ENCODE measurements around the gene RFX8. TPM values are rescaled to one million over a fixed set of nuclear protein-coding genes. Genes with fewer than 3 reads are reported as not detected.
"Not testable (repeated sequence)": the region's sequence is repeated elsewhere in the genome, so short reads cannot be mapped to it uniquely, and the experiment has no call there.

RFX8 gene
- polyA plus RNA-seq, 4 donors: 0.10 to 0.35 TPM; not detected in 2

- Histone ChIP-seq H3K36me3 (ENCODE audit: control insufficient read depth in 3 of 3, insufficient read depth in 2 of 3, low read depth in 1 of 3, low read length in 3 of 3) (no peaks in the 10 kb centered on the region), H3K9me3 (ENCODE audit: control insufficient read depth in 2 of 2, insufficient read depth in 1 of 2, low read depth in 1 of 2, low read length in 1 of 2) (no peaks in the 10 kb centered on the region), H3K27me3 (ENCODE audit: control insufficient read depth in 3 of 3, insufficient read depth in 3 of 3, low read length in 3 of 3) (peaks cover 0 to 2% (median 0%) of the 10 kb centered on the region in 3 donors), H3K4me1 (ENCODE audit: control insufficient read depth in 3 of 3, insufficient read depth in 2 of 3, low read depth in 1 of 3, low read length in 2 of 3) (no peaks in the 10 kb centered on the region), H3K27ac (ENCODE audit: low read depth in 1 of 3, low read length in 2 of 3) (no peak overlapping the region), H3K4me3 (ENCODE audit: low read depth in 1 of 3, low read length in 3 of 3) (no peak overlapping the region)
- WGBS, 3 donors: 70 to 91% (median 88%) methylated on average over 3 of the region's 3 CpGs
- no peak for DNase-seq
- no peak for FAIRE-seq
Observed at GRCh38 chr2:101466426-101466825, 8.5 kb downstream of the RFX8 start.

- FAIRE-seq (no peak), DNase-seq (no peak)
- Histone ChIP-seq H3K36me3 (ENCODE audit: control insufficient read depth in 3 of 3, insufficient read depth in 2 of 3, low read depth in 1 of 3, low read length in 3 of 3) (no peaks in the 10 kb centered on the region), H3K9me3 (ENCODE audit: control insufficient read depth in 2 of 2, insufficient read depth in 1 of 2, low read depth in 1 of 2, low read length in 1 of 2) (peaks cover 0 to 2% of the 10 kb centered on the region in 2 donors), H3K4me1 (ENCODE audit: control insufficient read depth in 3 of 3, insufficient read depth in 2 of 3, low read depth in 1 of 3, low read length in 2 of 3) (no peaks in the 10 kb centered on the region), H3K4me3 (ENCODE audit: low read depth in 1 of 3, low read length in 3 of 3) (no peak overlapping the region), H3K27ac (ENCODE audit: low read depth in 1 of 3, low read length in 2 of 3) (no peak overlapping the region), H3K27me3 (ENCODE audit: control insufficient read depth in 3 of 3, insufficient read depth in 3 of 3, low read length in 3 of 3) (peaks cover 0 to 2% (median 0%) of the 10 kb centered on the region in 3 donors)
- WGBS, 3 donors: 79 to 100% (median 93%) methylated on average over 1 of the region's 1 CpG
Observed at GRCh38 chr2:101464841-101465240, 10.1 kb downstream of the RFX8 start.

DNA sequence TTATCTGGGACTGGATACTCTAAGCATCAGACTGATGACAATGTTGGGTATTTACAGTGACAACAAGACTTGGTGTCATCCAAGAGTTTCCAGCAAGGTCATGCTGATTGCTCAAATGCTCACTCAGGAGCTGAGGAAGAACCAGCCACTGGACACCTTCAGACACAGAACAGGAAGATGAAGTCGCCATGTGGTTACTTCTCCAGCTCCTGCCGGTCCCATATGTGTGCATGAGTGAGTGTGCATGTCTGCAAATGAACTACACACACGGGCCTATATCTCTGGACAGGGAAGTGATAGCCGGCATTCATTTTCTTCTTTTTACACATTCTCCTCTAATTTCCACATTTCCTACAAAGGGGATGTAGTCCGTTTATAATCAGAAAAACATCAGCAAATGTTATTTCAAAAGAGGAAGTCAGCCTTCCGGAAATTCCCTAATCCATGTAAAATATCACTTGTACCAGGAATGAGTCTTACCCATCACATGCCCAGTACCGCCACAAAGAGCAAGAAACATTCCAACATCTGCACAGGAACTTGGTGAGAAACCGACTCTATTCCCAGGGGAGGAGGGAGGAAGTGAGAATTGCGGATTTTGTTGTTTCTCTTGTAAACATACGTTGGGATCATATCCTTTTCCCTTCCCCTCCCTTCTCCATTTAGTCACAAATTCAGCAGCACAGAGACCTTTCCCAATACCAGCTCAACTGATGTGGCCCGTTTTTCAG lies 10.8 kb downstream of the RFX8 start:
- DNase-seq (no peak), FAIRE-seq (no peak)
- Histone ChIP-seq H3K27ac (ENCODE audit: low read depth in 1 of 3, low read length in 2 of 3) (peak overlapping the region in 1 of 3 donors; percentile 29), H3K36me3 (ENCODE audit: control insufficient read depth in 3 of 3, insufficient read depth in 2 of 3, low read depth in 1 of 3, low read length in 3 of 3) (no peaks in the 10 kb centered on the region), H3K4me1 (ENCODE audit: control insufficient read depth in 3 of 3, insufficient read depth in 2 of 3, low read depth in 1 of 3, low read length in 2 of 3) (no peaks in the 10 kb centered on the region), H3K9me3 (ENCODE audit: control insufficient read depth in 2 of 2, insufficient read depth in 1 of 2, low read depth in 1 of 2, low read length in 1 of 2) (peaks cover 0 to 3% of the 10 kb centered on the region in 2 donors), H3K27me3 (ENCODE audit: control insufficient read depth in 3 of 3, insufficient read depth in 3 of 3, low read length in 3 of 3) (peaks cover 0 to 2% (median 0%) of the 10 kb centered on the region in 3 donors), H3K4me3 (ENCODE audit: low read depth in 1 of 3, low read length in 3 of 3) (no peak overlapping the region)
- WGBS, 3 donors: 49 to 71% (median 70%) methylated on average over 11 of the region's 11 CpGs

- Histone ChIP-seq H3K27me3 (ENCODE audit: control insufficient read depth in 3 of 3, insufficient read depth in 3 of 3, low read length in 3 of 3) (peaks cover 0 to 2% (median 0%) of the 10 kb centered on the region in 3 donors), H3K36me3 (ENCODE audit: control insufficient read depth in 3 of 3, insufficient read depth in 2 of 3, low read depth in 1 of 3, low read length in 3 of 3) (no peaks in the 10 kb centered on the region), H3K27ac (ENCODE audit: low read depth in 1 of 3, low read length in 2 of 3) (peak overlapping the region in 1 of 3 donors; percentile 34), H3K4me3 (ENCODE audit: low read depth in 1 of 3, low read length in 3 of 3) (no peak overlapping the region), H3K9me3 (ENCODE audit: control insufficient read depth in 2 of 2, insufficient read depth in 1 of 2, low read depth in 1 of 2, low read length in 1 of 2) (peaks cover 0 to 3% of the 10 kb centered on the region in 2 donors), H3K4me1 (ENCODE audit: control insufficient read depth in 3 of 3, insufficient read depth in 2 of 3, low read depth in 1 of 3, low read length in 2 of 3) (no peaks in the 10 kb centered on the region)
- no peak for FAIRE-seq
- 91% methylated on average over 8 of the region's 8 CpGs for WGBS, 3 donors
- no peak for DNase-seq
Observed at GRCh38 chr2:101463421-101463820, 11.5 kb downstream of the RFX8 start.

DNA sequence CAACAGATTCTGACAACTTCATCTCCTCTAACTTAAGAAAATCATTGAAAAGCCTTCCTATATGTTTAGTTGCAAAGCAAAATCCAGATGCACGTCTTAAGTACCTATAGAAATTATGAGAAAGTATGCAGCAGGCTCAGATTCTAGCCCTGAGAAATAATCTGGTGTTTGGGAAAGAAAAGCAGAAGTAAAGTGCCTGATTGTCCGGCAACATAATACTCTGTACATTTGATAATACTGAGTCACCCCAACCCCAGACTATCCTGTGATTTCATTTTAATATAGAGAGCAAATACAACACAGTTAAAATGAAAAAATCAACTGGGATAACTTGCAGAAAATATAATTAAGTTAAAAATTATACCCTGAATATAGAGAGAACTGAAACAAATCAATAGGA lies 13.5 kb downstream of the RFX8 start:
- DNase-seq (no peak), FAIRE-seq (no peak)
- Histone ChIP-seq H3K27me3 (ENCODE audit: control insufficient read depth in 3 of 3, insufficient read depth in 3 of 3, low read length in 3 of 3) (peaks cover 0 to 2% (median 0%) of the 10 kb centered on the region in 3 donors), H3K4me3 (ENCODE audit: low read depth in 1 of 3, low read length in 3 of 3) (no peak overlapping the region), H3K27ac (ENCODE audit: low read depth in 1 of 3, low read length in 2 of 3) (no peak overlapping the region), H3K36me3 (ENCODE audit: control insufficient read depth in 3 of 3, insufficient read depth in 2 of 3, low read depth in 1 of 3, low read length in 3 of 3) (no peaks in the 10 kb centered on the region), H3K9me3 (ENCODE audit: control insufficient read depth in 2 of 2, insufficient read depth in 1 of 2, low read depth in 1 of 2, low read length in 1 of 2) (peaks cover 0 to 3% of the 10 kb centered on the region in 2 donors), H3K4me1 (ENCODE audit: control insufficient read depth in 3 of 3, insufficient read depth in 2 of 3, low read depth in 1 of 3, low read length in 2 of 3) (no peaks in the 10 kb centered on the region)
- 77 to 81% (median 81%) methylated on average over 2 of the region's 2 CpGs for WGBS, 3 donors

- H3K4me3 ChIP-seq (ENCODE audit: low read depth in 1 of 3, low read length in 3 of 3); FAIRE-seq; DNase-seq; H3K27ac ChIP-seq (ENCODE audit: low read depth in 1 of 3, low read length in 2 of 3); H3K27me3 ChIP-seq (ENCODE audit: control insufficient read depth in 3 of 3, insufficient read depth in 3 of 3, low read length in 3 of 3); H3K9me3 ChIP-seq (ENCODE audit: control insufficient read depth in 2 of 2, insufficient read depth in 1 of 2, low read depth in 1 of 2, low read length in 1 of 2); H3K36me3 ChIP-seq (ENCODE audit: control insufficient read depth in 3 of 3, insufficient read depth in 2 of 3, low read depth in 1 of 3, low read length in 3 of 3); H3K4me1 ChIP-seq (ENCODE audit: control insufficient read depth in 3 of 3, insufficient read depth in 2 of 3, low read depth in 1 of 3, low read length in 2 of 3): not testable (repeated sequence)
- WGBS, 3 donors: 71 to 76% (median 75%) methylated on average over 3 of the region's 3 CpGs
Observed at GRCh38 chr2:101454408-101454807, 20.5 kb downstream of the RFX8 start.

GRCh38 chr2:101450965-101451364 lies 23.9 kb downstream of the RFX8 start:
- WGBS, 3 donors: 46 to 73% (median 58%) methylated on average over 6 of the region's 6 CpGs
- Histone ChIP-seq H3K27me3 (ENCODE audit: control insufficient read depth in 3 of 3, insufficient read depth in 3 of 3, low read length in 3 of 3) (no peaks in the 10 kb centered on the region), H3K9me3 (ENCODE audit: control insufficient read depth in 2 of 2, insufficient read depth in 1 of 2, low read depth in 1 of 2, low read length in 1 of 2) (no peaks in the 10 kb centered on the region), H3K36me3 (ENCODE audit: control insufficient read depth in 3 of 3, insufficient read depth in 2 of 3, low read depth in 1 of 3, low read length in 3 of 3) (no peaks in the 10 kb centered on the region), H3K27ac (ENCODE audit: low read depth in 1 of 3, low read length in 2 of 3) (no peak overlapping the region), H3K4me3 (ENCODE audit: low read depth in 1 of 3, low read length in 3 of 3) (no peak overlapping the region), H3K4me1 (ENCODE audit: control insufficient read depth in 3 of 3, insufficient read depth in 2 of 3, low read depth in 1 of 3, low read length in 2 of 3) (no peaks in the 10 kb centered on the region)
- DNase-seq (no peak), FAIRE-seq (no peak)

DNA sequence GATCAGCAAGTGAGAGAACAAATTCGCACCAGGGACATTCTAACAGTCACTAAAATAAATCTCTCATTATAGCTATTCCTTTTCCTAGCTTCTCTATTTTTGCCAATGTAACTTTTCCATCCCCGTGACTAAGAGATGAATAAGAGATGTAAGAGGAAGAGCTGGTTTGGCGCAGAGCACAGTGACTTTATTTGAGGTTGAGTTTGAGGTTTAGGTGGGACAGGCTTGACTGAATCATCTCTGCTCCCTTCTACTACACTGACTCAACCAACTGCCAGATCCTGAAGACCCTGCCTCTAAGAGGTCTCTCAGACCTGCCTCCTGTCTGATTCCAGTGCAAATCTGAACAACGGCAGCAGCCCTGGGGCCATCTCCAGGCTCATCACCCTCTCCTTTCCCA lies 28.0 kb downstream of the RFX8 start:
- Histone ChIP-seq H3K36me3 (ENCODE audit: control insufficient read depth in 3 of 3, insufficient read depth in 2 of 3, low read depth in 1 of 3, low read length in 3 of 3) (no peaks in the 10 kb centered on the region), H3K4me1 (ENCODE audit: control insufficient read depth in 3 of 3, insufficient read depth in 2 of 3, low read depth in 1 of 3, low read length in 2 of 3) (no peaks in the 10 kb centered on the region), H3K4me3 (ENCODE audit: low read depth in 1 of 3, low read length in 3 of 3) (no peak overlapping the region), H3K9me3 (ENCODE audit: control insufficient read depth in 2 of 2, insufficient read depth in 1 of 2, low read depth in 1 of 2, low read length in 1 of 2) (peaks cover 0 to 15% of the 10 kb centered on the region in 2 donors), H3K27ac (ENCODE audit: low read depth in 1 of 3, low read length in 2 of 3) (no peak overlapping the region), H3K27me3 (ENCODE audit: control insufficient read depth in 3 of 3, insufficient read depth in 3 of 3, low read length in 3 of 3) (no peaks in the 10 kb centered on the region)
- WGBS, 3 donors: 78 to 85% (median 78%) methylated on average over 4 of the region's 4 CpGs
- DNase-seq (no peak), FAIRE-seq (no peak)

GRCh38 chr2:101442667-101443061 lies 32.2 kb downstream of the RFX8 start:
- no peak for FAIRE-seq
- peaks cover 0 to 15% of the 10 kb centered on the region in 2 donors for H3K9me3 ChIP-seq (ENCODE audit: control insufficient read depth in 2 of 2, insufficient read depth in 1 of 2, low read depth in 1 of 2, low read length in 1 of 2)

More at GRCh38 chr2:101442667-101443061, 32.2 kb downstream of the RFX8 start:
- Histone ChIP-seq H3K36me3 (ENCODE audit: control insufficient read depth in 3 of 3, insufficient read depth in 2 of 3, low read depth in 1 of 3, low read length in 3 of 3) (no peaks in the 10 kb centered on the region), H3K4me1 (ENCODE audit: control insufficient read depth in 3 of 3, insufficient read depth in 2 of 3, low read depth in 1 of 3, low read length in 2 of 3) (no peaks in the 10 kb centered on the region), H3K27ac (ENCODE audit: low read depth in 1 of 3, low read length in 2 of 3) (no peak overlapping the region), H3K27me3 (ENCODE audit: control insufficient read depth in 3 of 3, insufficient read depth in 3 of 3, low read length in 3 of 3) (no peaks in the 10 kb centered on the region), H3K4me3 (ENCODE audit: low read depth in 1 of 3, low read length in 3 of 3) (no peak overlapping the region)
- no peak for DNase-seq
- 90 to 98% (median 96%) methylated on average over 3 of the region's 3 CpGs for WGBS, 3 donors

Data from small intestine (tissue), 7 donors.